GM18519 (cell line): ENCODE measurements around the gene APBB2.
"Not testable (repeated sequence)": the region's sequence is repeated elsewhere in the genome, so short reads cannot be mapped to it uniquely, and the experiment has no call there.

ENCODE experiments used
- ATAC-seq: cut with Tn5 transposase; IDR thresholded peaks from one replicate; pipeline ENCODE4 v1.9.1; 2021; ENCODE audit warnings: mild to moderate bottlenecking, moderate library complexity; ENCODE audit not compliant: unreplicated experiment, low FRiP score

APBB2 gene

GRCh38 chr4:41069838-41070237 is 144.5 kb downstream of the APBB2 start:
- no peak for ATAC-seq

- no peak for ATAC-seq
Observed at GRCh38 chr4:41069257-41069656, 145.1 kb downstream of the APBB2 start.

GRCh38 chr4:41067369-41067768 is 147.0 kb downstream of the APBB2 start:
- no peak for ATAC-seq

- ATAC-seq, result no peak
Observed at GRCh38 chr4:41066049-41066448, 148.3 kb downstream of the APBB2 start.

- ATAC-seq, result no peak
Observed at GRCh38 chr4:41065434-41066006, 148.8 kb downstream of the APBB2 start.

GRCh38 chr4:41064953-41065352 is 149.4 kb downstream of the APBB2 start:
- no peak for ATAC-seq

- ATAC-seq, result no peak
Observed at GRCh38 chr4:41061482-41062185, 152.7 kb downstream of the APBB2 start.

GRCh38 chr4:41060352-41061334 is 153.7 kb downstream of the APBB2 start:
- no peak for ATAC-seq

GRCh38 chr4:41059411-41059810 is 154.9 kb downstream of the APBB2 start:
- not testable (repeated sequence) for ATAC-seq

GRCh38 chr4:41058426-41058825 is 155.9 kb downstream of the APBB2 start:
- ATAC-seq, result no peak

GRCh38 chr4:41057467-41057866 is 156.9 kb downstream of the APBB2 start:
- ATAC-seq, result no peak

- ATAC-seq, result no peak
Observed at GRCh38 chr4:41052287-41052686, 162.1 kb downstream of the APBB2 start.

GRCh38 chr4:41050880-41051775 is 163.2 kb downstream of the APBB2 start:
- ATAC-seq, result no peak

GRCh38 chr4:41050116-41050515 is 164.2 kb downstream of the APBB2 start:
- ATAC-seq, result no peak

GRCh38 chr4:41049176-41049575 is 165.2 kb downstream of the APBB2 start:
- not testable (repeated sequence) for ATAC-seq

- ATAC-seq, result no peak
Observed at GRCh38 chr4:41044791-41045190, 169.6 kb downstream of the APBB2 start.

- no peak for ATAC-seq
Observed at GRCh38 chr4:41044165-41044564, 170.2 kb downstream of the APBB2 start.

GRCh38 chr4:41043465-41043864 is 170.9 kb downstream of the APBB2 start:
- no peak for ATAC-seq

- ATAC-seq, result no peak
Observed at GRCh38 chr4:41041551-41041950, 172.8 kb downstream of the APBB2 start.

GRCh38 chr4:41039317-41039716 is 175.0 kb downstream of the APBB2 start:
- ATAC-seq, result no peak
